BJ (cell line): ENCODE measurements around the gene FLG. TPM values are rescaled to one million over a fixed set of nuclear protein-coding genes. Genes with fewer than 3 reads are reported as not detected.

Source experiments
- CTCF ChIA-PET: fragments of 350-600 bp; formaldehyde crosslinking; extraction: SDS; loops from one replicate; lab custom pipeline; 2021; ENCODE audit warnings: antibody characterized with exemption, inconsistent platforms; lab: Yijun Ruan, JAX
- POLR2A ChIA-PET: fragments of 300-600 bp; sonication (Branson Sonifier 250); formaldehyde crosslinking; extraction: SDS; loops from one replicate; lab custom pipeline; 2021; ENCODE audit warnings: antibody characterized with exemption; lab: Charles Lee
- DNase-seq: peaks from one replicate; pipeline ENCODE4 v3.0.0-alpha.2; 2011; ENCODE audit warnings: low read depth
- H3K27me3 ChIP-seq: 2 replicates; pipeline ENCODE4 v1.6.0; 2011; ENCODE audit warnings: low read length; ENCODE audit not compliant: control insufficient read depth, insufficient read depth
- H3K36me3 ChIP-seq: 2 replicates; pipeline ENCODE4 v1.5.1; 2011; ENCODE audit warnings: low read length; ENCODE audit not compliant: control insufficient read depth, insufficient read depth
- H3K4me3 ChIP-seq: 2 replicates; pipeline ENCODE4 v1.5.1; 2011; ENCODE audit warnings: low read depth, mild to moderate bottlenecking, control low read depth, low read length
- polyA plus RNA-seq: library from polyadenylated mRNA; depleted of rRNA; stranded (reverse); fragments of >200 nt; gene quantifications from 2 replicates; pipeline ENCODE4 v1.2.3, GENCODE V29; 2011
- TF ChIP-seq, protein P1 (sequence below): IDR thresholded peaks from 2 replicates; pipeline ENCODE4 v1.5.1; 2011; ENCODE audit warnings: low read depth, mild to moderate bottlenecking, control low read depth, inconsistent platforms, low read length, moderate library complexity; ENCODE audit not compliant: insufficient read depth

The FLG gene
- polyA plus RNA-seq, 1 experiment: not detected

DNA sequence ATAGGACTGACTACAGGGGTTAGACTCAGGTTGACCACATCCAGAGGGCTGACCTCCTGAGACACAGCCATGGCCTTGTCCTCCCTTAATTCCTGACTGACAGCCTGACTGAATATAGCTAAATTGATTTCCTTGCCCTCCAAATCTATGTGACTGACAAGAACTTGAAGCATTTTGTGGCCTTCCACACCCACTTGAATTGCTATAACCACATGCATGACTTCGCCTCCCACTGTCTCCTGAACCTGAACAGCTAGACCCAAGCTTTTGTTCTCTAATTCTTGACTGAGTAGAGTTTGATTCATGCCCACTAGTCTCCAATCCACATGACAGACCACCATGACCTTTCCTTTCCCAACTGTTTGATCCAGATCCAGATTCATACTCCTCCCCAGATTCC is 31.7 kb upstream of the FLG start:
- no peak for DNase-seq
- Histone ChIP-seq H3K36me3 (no peaks in the 10 kb centered on the region), H3K4me3 (no peak overlapping the region), H3K27me3 (no peaks in the 10 kb centered on the region)
- TF ChIP-seq, protein P1, sequence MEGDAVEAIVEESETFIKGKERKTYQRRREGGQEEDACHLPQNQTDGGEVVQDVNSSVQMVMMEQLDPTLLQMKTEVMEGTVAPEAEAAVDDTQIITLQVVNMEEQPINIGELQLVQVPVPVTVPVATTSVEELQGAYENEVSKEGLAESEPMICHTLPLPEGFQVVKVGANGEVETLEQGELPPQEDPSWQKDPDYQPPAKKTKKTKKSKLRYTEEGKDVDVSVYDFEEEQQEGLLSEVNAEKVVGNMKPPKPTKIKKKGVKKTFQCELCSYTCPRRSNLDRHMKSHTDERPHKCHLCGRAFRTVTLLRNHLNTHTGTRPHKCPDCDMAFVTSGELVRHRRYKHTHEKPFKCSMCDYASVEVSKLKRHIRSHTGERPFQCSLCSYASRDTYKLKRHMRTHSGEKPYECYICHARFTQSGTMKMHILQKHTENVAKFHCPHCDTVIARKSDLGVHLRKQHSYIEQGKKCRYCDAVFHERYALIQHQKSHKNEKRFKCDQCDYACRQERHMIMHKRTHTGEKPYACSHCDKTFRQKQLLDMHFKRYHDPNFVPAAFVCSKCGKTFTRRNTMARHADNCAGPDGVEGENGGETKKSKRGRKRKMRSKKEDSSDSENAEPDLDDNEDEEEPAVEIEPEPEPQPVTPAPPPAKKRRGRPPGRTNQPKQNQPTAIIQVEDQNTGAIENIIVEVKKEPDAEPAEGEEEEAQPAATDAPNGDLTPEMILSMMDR: no peak
- ChIA-PET CTCF (interaction anchor here (1.0 to 2.8 kb wide), 4 partner anchors 9 to 168 kb away, joined by 3 to 20 read pairs (median 4); no protein-coding TSS in a partner anchor), POLR2A (no interaction called here)

DNA sequence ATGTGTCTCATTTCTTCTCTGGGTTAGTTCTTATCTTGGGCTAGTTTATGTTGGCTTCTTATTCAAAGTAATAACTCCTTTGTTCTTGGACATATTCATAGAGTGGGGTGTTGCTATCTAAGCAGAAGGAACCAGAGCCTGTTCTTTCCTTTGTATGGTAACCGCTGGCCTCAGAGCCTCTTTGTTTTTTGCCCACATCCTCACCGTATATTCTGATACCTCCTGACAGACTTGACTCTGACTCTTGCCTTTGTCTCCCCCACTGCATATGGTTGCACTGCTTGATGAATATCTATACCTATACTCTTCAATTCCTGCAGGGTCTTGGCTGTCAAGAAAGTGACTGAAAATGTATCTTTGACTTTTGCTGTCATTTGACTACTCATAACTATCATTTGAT is 24.6 kb upstream of the FLG start:
- ChIA-PET CTCF (no interaction called here), POLR2A (no interaction called here)
- TF ChIP-seq, protein P1: no peak
- DNase-seq: no peak
- H3K27me3 ChIP-seq: no peaks in the 10 kb centered on the region
- H3K4me3 ChIP-seq: no peak overlapping the region
- H3K36me3 ChIP-seq: no peaks in the 10 kb centered on the region

DNA sequence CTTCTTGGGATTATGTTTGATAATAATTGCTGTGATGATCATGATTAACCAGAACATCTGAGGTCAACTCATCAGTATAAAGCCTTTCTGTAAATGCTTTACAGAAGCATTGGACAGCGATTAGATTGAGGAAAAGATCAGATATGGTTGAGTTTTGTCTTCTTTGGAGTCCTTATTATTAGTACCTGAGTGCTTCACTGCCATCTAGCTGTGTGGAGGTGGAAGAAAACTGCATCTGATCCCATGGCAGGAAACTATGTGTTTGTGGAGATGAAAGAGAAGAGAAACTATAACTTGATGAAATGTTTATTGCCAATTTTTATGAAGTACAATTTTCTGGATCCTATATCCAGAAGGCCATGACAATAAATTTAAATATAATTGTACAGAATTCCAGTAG is 23.4 kb upstream of the FLG start:
- Histone ChIP-seq H3K27me3 (no peaks in the 10 kb centered on the region), H3K4me3 (no peak overlapping the region), H3K36me3 (no peaks in the 10 kb centered on the region)
- POLR2A ChIA-PET: no interaction called here
- CTCF ChIA-PET: interaction anchor here (1.2 to 2.6 kb wide), 10 partner anchors 8 to 163 kb away, joined by 3 to 20 read pairs (median 6); partner anchors contain the start of gene FLG2
- TF ChIP-seq, protein P1: peak; percentile 14; the same call in 1 of the 2 replicates
- no peak for DNase-seq

DNA sequence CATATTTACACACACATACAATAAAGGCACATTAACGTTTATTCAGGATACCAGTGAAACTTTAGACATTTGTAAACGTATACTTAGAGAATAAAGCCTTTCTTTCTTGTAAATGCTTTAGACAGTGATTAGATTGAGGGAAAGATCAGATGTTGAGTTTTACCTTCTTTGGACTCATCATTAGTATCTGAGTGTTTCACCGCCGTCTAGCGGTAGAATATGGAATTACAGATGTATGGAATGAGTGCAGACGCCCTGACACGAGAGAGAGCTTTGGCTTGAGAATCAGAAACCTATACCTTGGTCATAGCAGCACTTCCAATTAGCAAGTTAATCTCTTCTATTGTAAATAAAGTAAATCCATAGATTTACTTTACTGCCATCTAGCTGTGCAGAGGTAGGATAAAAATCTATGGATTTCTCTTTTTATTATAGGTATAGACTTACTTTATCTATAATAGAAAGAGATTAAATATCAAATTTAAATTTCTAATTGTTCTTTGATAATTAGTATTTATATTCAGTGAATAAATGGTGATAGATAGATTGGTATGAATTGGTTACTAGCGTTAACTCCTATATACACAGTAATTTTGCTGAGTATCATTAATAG is 22.2 kb upstream of the FLG start:
- TF ChIP-seq, protein P1: peak; percentile 86
- H3K36me3 ChIP-seq: no peaks in the 10 kb centered on the region
- ChIA-PET POLR2A (no interaction called here), CTCF (interaction anchor here (0.6 to 2.6 kb wide), 19 partner anchors 9 to 295 kb away, joined by 3 to 20 read pairs (median 4); partner anchors contain the start of gene FLG2)
- H3K4me3 ChIP-seq: no peak overlapping the region
- H3K27me3 ChIP-seq: no peaks in the 10 kb centered on the region
- peak; percentile 17 for DNase-seq

DNA sequence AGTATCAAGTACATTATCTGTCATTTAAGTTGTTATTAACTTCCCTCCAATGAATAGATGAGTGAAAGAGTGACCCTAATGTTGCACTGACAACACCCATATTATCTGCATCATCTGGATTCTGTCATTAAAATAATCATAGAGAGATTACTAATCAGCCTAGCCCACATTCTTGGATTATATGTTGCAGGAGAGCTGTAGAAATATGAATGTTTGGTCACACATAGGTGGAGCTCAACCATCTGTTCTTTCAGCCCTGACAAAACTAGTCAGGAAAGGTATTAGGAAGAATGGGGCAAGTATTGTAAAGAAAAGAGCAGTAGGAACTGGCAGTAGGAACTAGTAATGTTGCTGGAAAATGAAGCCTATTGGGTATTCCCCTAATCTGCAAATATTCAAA is 19.4 kb upstream of the FLG start:
- Histone ChIP-seq H3K27me3 (no peaks in the 10 kb centered on the region), H3K4me3 (no peak overlapping the region), H3K36me3 (no peaks in the 10 kb centered on the region)
- TF ChIP-seq, protein P1: no peak
- DNase-seq: no peak
- ChIA-PET POLR2A (no interaction called here), CTCF (interaction anchor here (1.3 kb wide), 1 partner anchor 96 kb away, joined by 5 read pairs; no protein-coding TSS in a partner anchor)
